NCI-H2081 treated with DMSO at 0.1 percent for 48 hours (cell line): ENCODE measurements around the gene CACNA1E.

Source experiments
- DNase-seq: peaks from one replicate; lab custom pipeline; 2025; lab: John Stamatoyannopoulos, UW

The CACNA1E gene

GRCh38 chr1:181635110-181635509, 151.8 kb downstream of the CACNA1E start:
- DNase-seq = no peak

GRCh38 chr1:181637998-181638397, 154.7 kb downstream of the CACNA1E start:
- no peak for DNase-seq

GRCh38 chr1:181640956-181641355, 157.6 kb downstream of the CACNA1E start:
- no peak for DNase-seq

GRCh38 chr1:181643631-181644030, 160.3 kb downstream of the CACNA1E start:
- DNase-seq = no peak

GRCh38 chr1:181645171-181645570, 161.9 kb downstream of the CACNA1E start:
- no peak for DNase-seq

- no peak for DNase-seq
Observed at GRCh38 chr1:181646710-181647109, 163.4 kb downstream of the CACNA1E start.

GRCh38 chr1:181647314-181648035, 164.2 kb downstream of the CACNA1E start:
- no peak for DNase-seq

GRCh38 chr1:181651276-181651675, 168.0 kb downstream of the CACNA1E start:
- no peak for DNase-seq

GRCh38 chr1:181655756-181656155, 172.4 kb downstream of the CACNA1E start:
- DNase-seq = no peak

GRCh38 chr1:181656491-181656890, 173.2 kb downstream of the CACNA1E start:
- no peak for DNase-seq

GRCh38 chr1:181658581-181658980, 175.3 kb downstream of the CACNA1E start:
- DNase-seq = no peak

- DNase-seq = no peak
Observed at GRCh38 chr1:181659321-181659957, 176.1 kb downstream of the CACNA1E start.

GRCh38 chr1:181660621-181661020, 177.3 kb downstream of the CACNA1E start:
- DNase-seq = no peak

- no peak for DNase-seq
Observed at GRCh38 chr1:181661569-181661968, 178.3 kb downstream of the CACNA1E start.

GRCh38 chr1:181662606-181663005, 179.3 kb downstream of the CACNA1E start:
- DNase-seq = no peak

GRCh38 chr1:181664543-181664942, 181.2 kb downstream of the CACNA1E start:
- DNase-seq = no peak

- DNase-seq = no peak
Observed at GRCh38 chr1:181669246-181669645, 185.9 kb downstream of the CACNA1E start.

- no peak for DNase-seq
Observed at GRCh38 chr1:181674617-181675016, 191.3 kb downstream of the CACNA1E start.

GRCh38 chr1:181675091-181675917, 192.0 kb downstream of the CACNA1E start:
- no peak for DNase-seq

- DNase-seq = no peak
Observed at GRCh38 chr1:181675918-181676190, 192.5 kb downstream of the CACNA1E start.

- no peak for DNase-seq
Observed at GRCh38 chr1:181676269-181676668, 193.0 kb downstream of the CACNA1E start.

GRCh38 chr1:181680332-181680731, 197.0 kb downstream of the CACNA1E start:
- DNase-seq = no peak

GRCh38 chr1:181680871-181681270, 197.6 kb downstream of the CACNA1E start:
- DNase-seq = no peak
